ENCODE results near the gene ACOT11. TPM values are rescaled to one million over a fixed set of nuclear protein-coding genes. Genes with fewer than 3 reads are reported as not detected.

The ACOT11 gene
- total and polyA plus RNA-seq, 9 donors = 3.0 to 28.4 (median 14.7) TPM

- Histone ChIP-seq H3K27me3 (no peaks in the 10 kb centered on the region), H3K36me3 (no peaks in the 10 kb centered on the region), H3K27ac (no peak overlapping the region), H3K9me3 (no peaks in the 10 kb centered on the region), H3K4me3 (no peak overlapping the region), H3K4me1 (ENCODE audit: insufficient read depth) (no peaks in the 10 kb centered on the region)
- TF ChIP-seq CTCF (IDR thresholded peaks at IDR 0.05) = no peak
- WGBS, 3 donors = 47 to 61% (median 48%) methylated on average over 10 of the region's 10 CpGs
- DNase-seq = no peak
- intact Hi-C loops (cut with DNase I) = loop anchor here in 1 of 4 donors (10.0 kb wide), 1 partner anchor 315 kb away; no protein-coding TSS in a partner anchor
These were observed 48.0 kb upstream of the ACOT11 start for GRCh38 chr1:54500107-54500431.

- no peaks in the 10 kb centered on the region for H3K36me3 ChIP-seq
- WGBS, 3 donors = 85 to 89% (median 89%) methylated on average over 5 of the region's 5 CpGs
These were observed 46.2 kb upstream of the ACOT11 start for GRCh38 chr1:54501849-54502248.

GRCh38 chr1:54502342-54502741 lies 45.7 kb upstream of the ACOT11 start:
- Histone ChIP-seq H3K27me3 (no peaks in the 10 kb centered on the region), H3K9me3 (no peaks in the 10 kb centered on the region), H3K4me1 (ENCODE audit: insufficient read depth) (no peaks in the 10 kb centered on the region), H3K27ac (no peak overlapping the region), H3K4me3 (no peak overlapping the region), H3K36me3 (no peaks in the 10 kb centered on the region)
- TF ChIP-seq EP300 (IDR thresholded peaks at IDR 0.05) (no peak), POLR2A (IDR thresholded peaks at IDR 0.05) (no peak), CTCF (IDR thresholded peaks at IDR 0.05) (no peak)
- no peak for DNase-seq
- 75 to 83% (median 79%) methylated on average over 5 of the region's 5 CpGs for WGBS, 3 donors
- intact Hi-C loops (cut with DNase I) = loop anchor here in 1 of 4 donors (10.0 kb wide), 1 partner anchor 312 kb away; no protein-coding TSS in a partner anchor

More at GRCh38 chr1:54501849-54502248, 46.2 kb upstream of the ACOT11 start:
- no peak for DNase-seq
- no peak for TF ChIP-seq CTCF (IDR thresholded peaks at IDR 0.05)
- no peak for TF ChIP-seq POLR2A (IDR thresholded peaks at IDR 0.05)
- no peak for TF ChIP-seq EP300 (IDR thresholded peaks at IDR 0.05)
- H3K27me3 ChIP-seq = no peaks in the 10 kb centered on the region
- H3K9me3 ChIP-seq = no peaks in the 10 kb centered on the region
- intact Hi-C loops (cut with DNase I) = loop anchor here in 1 of 4 donors (10.0 kb wide), 1 partner anchor 313 kb away; no protein-coding TSS in a partner anchor
- H3K4me1 ChIP-seq (ENCODE audit: insufficient read depth) = no peaks in the 10 kb centered on the region
- H3K4me3 ChIP-seq = no peak overlapping the region
- H3K27ac ChIP-seq = no peak overlapping the region

GRCh38 chr1:54506594-54506993 lies 41.4 kb upstream of the ACOT11 start:
- 75 to 78% (median 77%) methylated on average over 6 of the region's 6 CpGs for WGBS, 3 donors
- Histone ChIP-seq H3K4me3 (no peak overlapping the region), H3K9me3 (no peaks in the 10 kb centered on the region), H3K27ac (no peak overlapping the region), H3K4me1 (ENCODE audit: insufficient read depth) (no peaks in the 10 kb centered on the region), H3K27me3 (no peaks in the 10 kb centered on the region), H3K36me3 (no peaks in the 10 kb centered on the region)
- intact Hi-C loops (cut with DNase I) = loop anchor here in 1 of 4 donors (10.0 kb wide), 1 partner anchor 308 kb away; no protein-coding TSS in a partner anchor
- no peak for TF ChIP-seq CTCF (IDR thresholded peaks at IDR 0.05)
- TF ChIP-seq POLR2A (IDR thresholded peaks at IDR 0.05) = no peak
- no peak for TF ChIP-seq EP300 (IDR thresholded peaks at IDR 0.05)
- DNase-seq = no peak

Data from ovary (tissue), 9 donors.